ENCODE data around the gene CD300C. TPM values are rescaled to one million over a fixed set of nuclear protein-coding genes. Genes with fewer than 3 reads are reported as not detected.

CD300C gene
- total RNA-seq, 1 donor from 2014 or later = not detected

- no peak for DNase-seq (ENCODE audit: low read depth, low spot score)
- H3K4me3 Mint-ChIP-seq = no peak overlapping the region
These were observed 17.3 kb downstream of the CD300C start for GRCh38 chr17:74528491-74529199.

GRCh38 chr17:74527756-74528155 is 18.2 kb downstream of the CD300C start:
- DNase-seq (ENCODE audit: low read depth, low spot score) = no peak
- no peaks in the 10 kb centered on the region for H3K36me3 Mint-ChIP-seq (ENCODE audit: low read depth)
- H3K27me3 Mint-ChIP-seq (ENCODE audit: low read depth) = peaks cover 65% of the 10 kb centered on the region

More at GRCh38 chr17:74528491-74529199, 17.3 kb downstream of the CD300C start:
- peaks cover 58% of the 10 kb centered on the region for H3K27me3 Mint-ChIP-seq (ENCODE audit: low read depth)
- no peaks in the 10 kb centered on the region for H3K36me3 Mint-ChIP-seq (ENCODE audit: low read depth)
- no peak for TF ChIP-seq CTCF (conservative IDR thresholded peaks at IDR 0.05)
- H3K9me3 Mint-ChIP-seq = peaks cover 2% of the 10 kb centered on the region
- H3K27ac Mint-ChIP-seq (ENCODE audit: unreplicated experiment) = no peak overlapping the region
- H3K4me1 Mint-ChIP-seq = no peaks in the 10 kb centered on the region

GRCh38 chr17:74527081-74527480 is 18.8 kb downstream of the CD300C start:
- no peak for DNase-seq (ENCODE audit: low read depth, low spot score)
- H3K27me3 Mint-ChIP-seq (ENCODE audit: low read depth) = peaks cover 65% of the 10 kb centered on the region
- no peaks in the 10 kb centered on the region for H3K36me3 Mint-ChIP-seq (ENCODE audit: low read depth)
- H3K9me3 Mint-ChIP-seq = no peaks in the 10 kb centered on the region
- no peaks in the 10 kb centered on the region for H3K4me1 Mint-ChIP-seq
- no peak overlapping the region for H3K4me3 Mint-ChIP-seq
- no peak for TF ChIP-seq CTCF (conservative IDR thresholded peaks at IDR 0.05)
- H3K27ac Mint-ChIP-seq (ENCODE audit: unreplicated experiment) = no peak overlapping the region

More at GRCh38 chr17:74527756-74528155, 18.2 kb downstream of the CD300C start:
- Mint-ChIP-seq H3K4me1 (no peaks in the 10 kb centered on the region), H3K27ac (ENCODE audit: unreplicated experiment) (no peak overlapping the region), H3K9me3 (no peaks in the 10 kb centered on the region), H3K4me3 (no peak overlapping the region)
- TF ChIP-seq CTCF (conservative IDR thresholded peaks at IDR 0.05) = no peak

GRCh38 chr17:74526681-74527080 is 19.2 kb downstream of the CD300C start:
- Mint-ChIP-seq H3K27ac (ENCODE audit: unreplicated experiment) (no peak overlapping the region), H3K4me1 (no peaks in the 10 kb centered on the region), H3K9me3 (no peaks in the 10 kb centered on the region), H3K36me3 (ENCODE audit: low read depth) (no peaks in the 10 kb centered on the region), H3K4me3 (no peak overlapping the region), H3K27me3 (ENCODE audit: low read depth) (peaks cover 65% of the 10 kb centered on the region)
- TF ChIP-seq CTCF (conservative IDR thresholded peaks at IDR 0.05) = no peak
- no peak for DNase-seq (ENCODE audit: low read depth, low spot score)

GRCh38 chr17:74525781-74526288 is 20.1 kb downstream of the CD300C start:
- no peak for TF ChIP-seq CTCF (conservative IDR thresholded peaks at IDR 0.05)
- Mint-ChIP-seq H3K4me1 (no peaks in the 10 kb centered on the region), H3K36me3 (ENCODE audit: low read depth) (no peaks in the 10 kb centered on the region), H3K27me3 (ENCODE audit: low read depth) (peaks cover 60% of the 10 kb centered on the region), H3K27ac (ENCODE audit: unreplicated experiment) (no peak overlapping the region), H3K9me3 (no peaks in the 10 kb centered on the region), H3K4me3 (no peak overlapping the region)
- DNase-seq (ENCODE audit: low read depth, low spot score) = no peak
